A673 (cell line): ENCODE measurements around the gene FBLN1.

Experiments used
- EZH2 ChIP-seq: fragments of 200-600 bp; sonication (generic); IDR thresholded peaks from 2 replicates; pipeline ENCODE4 v1.6.1; 2017; ENCODE audit warnings: borderline replicate concordance, low read depth, mild to moderate bottlenecking, mixed read lengths, antibody characterized with exemption, low read length; ENCODE audit not compliant: poor library complexity, severe bottlenecking
- TF ChIP-seq, protein P1 (sequence below): fragments of 300-800, 200-600 bp; sonication (generic); conservative IDR thresholded peaks from 2 replicates; pipeline ENCODE4 v1.5.1; 2017; ENCODE audit warnings: low read depth, mild to moderate bottlenecking, antibody characterized with exemption, low read length, moderate library complexity, mixed read lengths

GRCh38 chr22:45456811-45457210, 45.9 kb upstream of the FBLN1 start:
- TF ChIP-seq, protein P1, sequence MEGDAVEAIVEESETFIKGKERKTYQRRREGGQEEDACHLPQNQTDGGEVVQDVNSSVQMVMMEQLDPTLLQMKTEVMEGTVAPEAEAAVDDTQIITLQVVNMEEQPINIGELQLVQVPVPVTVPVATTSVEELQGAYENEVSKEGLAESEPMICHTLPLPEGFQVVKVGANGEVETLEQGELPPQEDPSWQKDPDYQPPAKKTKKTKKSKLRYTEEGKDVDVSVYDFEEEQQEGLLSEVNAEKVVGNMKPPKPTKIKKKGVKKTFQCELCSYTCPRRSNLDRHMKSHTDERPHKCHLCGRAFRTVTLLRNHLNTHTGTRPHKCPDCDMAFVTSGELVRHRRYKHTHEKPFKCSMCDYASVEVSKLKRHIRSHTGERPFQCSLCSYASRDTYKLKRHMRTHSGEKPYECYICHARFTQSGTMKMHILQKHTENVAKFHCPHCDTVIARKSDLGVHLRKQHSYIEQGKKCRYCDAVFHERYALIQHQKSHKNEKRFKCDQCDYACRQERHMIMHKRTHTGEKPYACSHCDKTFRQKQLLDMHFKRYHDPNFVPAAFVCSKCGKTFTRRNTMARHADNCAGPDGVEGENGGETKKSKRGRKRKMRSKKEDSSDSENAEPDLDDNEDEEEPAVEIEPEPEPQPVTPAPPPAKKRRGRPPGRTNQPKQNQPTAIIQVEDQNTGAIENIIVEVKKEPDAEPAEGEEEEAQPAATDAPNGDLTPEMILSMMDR = no peak
- no peak for TF ChIP-seq EZH2
